Measurements from ENCODE around the gene FOXF1.

DNA sequence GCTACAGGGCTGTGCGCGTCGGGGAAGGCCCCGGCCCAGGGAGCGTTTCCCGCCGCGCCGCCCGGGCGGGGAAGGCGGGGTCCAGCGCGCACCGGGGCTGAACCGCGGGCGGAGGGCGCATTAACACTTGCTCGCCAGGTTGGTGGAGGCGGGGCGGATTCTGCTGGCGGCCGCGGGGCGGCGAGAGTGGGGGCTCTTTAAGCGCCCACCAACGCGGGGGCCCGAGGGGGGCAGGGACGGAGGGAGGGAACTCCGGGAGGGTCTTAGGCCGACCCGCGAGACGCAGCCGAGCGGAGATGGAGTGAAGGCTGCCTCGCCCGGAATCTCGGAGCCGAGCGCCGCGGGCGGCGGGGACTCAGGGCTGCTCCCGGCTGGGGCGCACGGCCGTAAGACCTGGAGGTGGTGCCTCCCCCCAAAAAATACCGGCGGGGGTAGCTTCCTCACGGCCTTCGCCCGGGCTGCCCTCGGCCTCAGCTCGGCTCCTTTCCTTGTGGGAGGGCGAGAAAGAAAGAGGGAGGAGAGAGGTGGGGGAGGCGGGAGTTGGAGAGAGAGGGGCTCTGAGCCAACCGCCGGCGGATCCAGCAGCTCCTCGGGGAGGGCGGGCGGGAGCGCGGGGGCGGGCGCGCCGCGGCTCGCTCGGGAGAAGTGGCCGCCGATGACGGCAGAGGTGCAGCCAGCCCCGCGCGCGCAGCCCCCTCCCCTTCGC lies 415 bp upstream of the FOXF1 start:
- TF ChIP-seq, protein P1, sequence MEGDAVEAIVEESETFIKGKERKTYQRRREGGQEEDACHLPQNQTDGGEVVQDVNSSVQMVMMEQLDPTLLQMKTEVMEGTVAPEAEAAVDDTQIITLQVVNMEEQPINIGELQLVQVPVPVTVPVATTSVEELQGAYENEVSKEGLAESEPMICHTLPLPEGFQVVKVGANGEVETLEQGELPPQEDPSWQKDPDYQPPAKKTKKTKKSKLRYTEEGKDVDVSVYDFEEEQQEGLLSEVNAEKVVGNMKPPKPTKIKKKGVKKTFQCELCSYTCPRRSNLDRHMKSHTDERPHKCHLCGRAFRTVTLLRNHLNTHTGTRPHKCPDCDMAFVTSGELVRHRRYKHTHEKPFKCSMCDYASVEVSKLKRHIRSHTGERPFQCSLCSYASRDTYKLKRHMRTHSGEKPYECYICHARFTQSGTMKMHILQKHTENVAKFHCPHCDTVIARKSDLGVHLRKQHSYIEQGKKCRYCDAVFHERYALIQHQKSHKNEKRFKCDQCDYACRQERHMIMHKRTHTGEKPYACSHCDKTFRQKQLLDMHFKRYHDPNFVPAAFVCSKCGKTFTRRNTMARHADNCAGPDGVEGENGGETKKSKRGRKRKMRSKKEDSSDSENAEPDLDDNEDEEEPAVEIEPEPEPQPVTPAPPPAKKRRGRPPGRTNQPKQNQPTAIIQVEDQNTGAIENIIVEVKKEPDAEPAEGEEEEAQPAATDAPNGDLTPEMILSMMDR (conservative IDR thresholded peaks at IDR 0.05 in 1 of 2, IDR thresholded peaks at IDR 0.05 in 1 of 2; ENCODE audit: low read depth in 1 of 2, low read length in 2 of 2) = peak in 1 of 2 donors; percentile 7
- no peak for TF ChIP-seq EZH2 (IDR thresholded peaks at IDR 0.05; ENCODE audit: low read length, missing control alignments)
